GM19452 (cell line): Measurements from ENCODE around the gene AKR1C1.
"Not testable (repeated sequence)": the region's sequence is repeated elsewhere in the genome, so short reads cannot be mapped to it uniquely, and the experiment has no call there.

Experiments
- ATAC-seq: cut with Tn5 transposase; IDR thresholded peaks from one replicate; pipeline ENCODE4 v1.9.1; 2021; ENCODE audit not compliant: unreplicated experiment

The AKR1C1 gene

GRCh38 chr10:4982764-4983226, 19.6 kb downstream of the AKR1C1 start:
- no peak for ATAC-seq

GRCh38 chr10:4983615-4984216, 20.5 kb downstream of the AKR1C1 start:
- no peak for ATAC-seq

- no peak for ATAC-seq
Measured at GRCh38 chr10:4984223-4984622, 21.0 kb downstream of the AKR1C1 start.

GRCh38 chr10:4984971-4985594, 21.9 kb downstream of the AKR1C1 start:
- no peak for ATAC-seq

- not testable (repeated sequence) for ATAC-seq
Measured at GRCh38 chr10:4988000-4988641, 24.9 kb downstream of the AKR1C1 start.

GRCh38 chr10:4990217-4990616, 27.0 kb downstream of the AKR1C1 start:
- ATAC-seq: no peak

DNA sequence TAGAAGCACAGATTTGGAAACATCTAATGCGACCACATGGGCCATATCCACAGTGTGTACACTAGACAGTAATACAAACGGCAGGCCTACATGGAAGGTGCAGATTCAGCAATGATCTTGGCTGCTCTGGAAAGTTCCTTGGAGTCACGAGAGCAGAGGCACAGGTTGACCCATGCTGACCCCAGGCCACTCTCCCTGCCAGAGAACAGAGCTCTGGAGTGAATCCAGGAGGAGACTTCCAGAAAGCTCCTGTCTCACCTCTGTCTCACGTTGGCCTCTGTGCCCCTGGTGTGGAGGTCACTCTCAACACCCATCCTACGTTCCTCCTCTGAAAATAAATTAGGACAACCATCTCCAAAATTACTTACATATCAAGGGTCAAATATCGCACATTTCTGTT, 28.2 kb downstream of the AKR1C1 start:
- ATAC-seq: not testable (repeated sequence)

DNA sequence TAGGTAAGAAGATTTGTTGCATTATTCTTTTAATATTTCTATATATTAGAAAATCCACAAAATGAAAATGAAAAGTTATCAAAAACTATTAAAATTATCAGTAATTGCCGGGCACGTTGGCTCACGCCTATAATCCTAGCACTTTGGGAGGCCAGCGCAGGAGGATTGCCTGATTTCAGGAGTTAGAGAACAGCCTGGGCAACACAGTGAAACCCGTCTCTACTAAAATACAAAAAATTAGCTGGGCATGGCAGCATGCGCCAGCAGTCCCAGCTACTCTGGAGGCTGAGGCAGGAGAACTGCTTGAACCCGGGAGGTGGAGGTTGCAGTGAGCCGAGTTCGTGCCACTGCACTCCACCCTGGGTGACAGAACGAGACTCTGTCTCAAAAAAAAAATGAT, 29.3 kb downstream of the AKR1C1 start:
- ATAC-seq: not testable (repeated sequence)

DNA sequence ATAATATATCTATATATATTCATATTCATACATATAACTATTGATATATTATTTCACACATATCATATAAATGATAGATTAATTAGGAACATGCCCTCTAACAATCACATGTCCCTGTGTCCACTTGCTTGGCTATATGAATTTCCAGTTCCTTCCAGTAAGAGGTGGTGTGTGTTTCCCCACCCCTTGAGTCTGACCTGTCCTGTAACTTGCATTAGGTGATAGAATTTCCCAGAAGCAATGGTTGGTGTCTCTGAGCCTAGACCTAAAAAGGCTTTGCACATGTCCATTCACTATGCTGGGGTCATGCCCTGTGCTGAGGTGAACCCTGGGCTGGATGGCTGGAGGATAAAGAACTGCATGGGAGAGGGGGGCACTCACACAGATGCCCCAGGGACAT, 31.0 kb downstream of the AKR1C1 start:
- not testable (repeated sequence) for ATAC-seq

GRCh38 chr10:4998671-4999070, 35.5 kb downstream of the AKR1C1 start:
- no peak for ATAC-seq

- no peak for ATAC-seq
Measured at GRCh38 chr10:5002013-5002727, 39.0 kb downstream of the AKR1C1 start.

GRCh38 chr10:5003127-5004029, 40.2 kb downstream of the AKR1C1 start, which contains the start of gene AKR1C2:
Gene AKR1C2 (minus strand): TSS chr10:5003857. CDS start chr10:5003835, 22 bp downstream.
- not testable (repeated sequence) for ATAC-seq

- not testable (repeated sequence) for ATAC-seq
Measured at GRCh38 chr10:5004030-5004385, 40.8 kb downstream of the AKR1C1 start.

DNA sequence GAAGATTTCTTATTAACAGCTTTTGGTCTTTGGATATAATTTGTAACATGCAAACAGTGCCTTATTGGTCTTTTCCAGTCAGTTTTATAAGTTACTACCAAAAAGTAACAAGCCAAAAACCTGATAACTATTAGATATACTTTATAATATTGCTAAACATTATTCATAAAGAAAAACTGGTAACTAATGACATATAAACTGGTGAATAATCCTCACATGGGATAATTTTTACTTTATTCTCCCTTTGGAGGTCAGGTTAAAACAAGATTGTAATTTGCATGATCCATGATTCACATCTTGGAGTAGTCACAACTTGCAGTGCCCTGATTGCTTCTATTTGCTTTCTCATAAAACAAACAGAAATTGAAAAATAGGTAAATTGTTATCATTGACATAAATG, 41.3 kb downstream of the AKR1C1 start:
- ATAC-seq: not testable (repeated sequence)

DNA sequence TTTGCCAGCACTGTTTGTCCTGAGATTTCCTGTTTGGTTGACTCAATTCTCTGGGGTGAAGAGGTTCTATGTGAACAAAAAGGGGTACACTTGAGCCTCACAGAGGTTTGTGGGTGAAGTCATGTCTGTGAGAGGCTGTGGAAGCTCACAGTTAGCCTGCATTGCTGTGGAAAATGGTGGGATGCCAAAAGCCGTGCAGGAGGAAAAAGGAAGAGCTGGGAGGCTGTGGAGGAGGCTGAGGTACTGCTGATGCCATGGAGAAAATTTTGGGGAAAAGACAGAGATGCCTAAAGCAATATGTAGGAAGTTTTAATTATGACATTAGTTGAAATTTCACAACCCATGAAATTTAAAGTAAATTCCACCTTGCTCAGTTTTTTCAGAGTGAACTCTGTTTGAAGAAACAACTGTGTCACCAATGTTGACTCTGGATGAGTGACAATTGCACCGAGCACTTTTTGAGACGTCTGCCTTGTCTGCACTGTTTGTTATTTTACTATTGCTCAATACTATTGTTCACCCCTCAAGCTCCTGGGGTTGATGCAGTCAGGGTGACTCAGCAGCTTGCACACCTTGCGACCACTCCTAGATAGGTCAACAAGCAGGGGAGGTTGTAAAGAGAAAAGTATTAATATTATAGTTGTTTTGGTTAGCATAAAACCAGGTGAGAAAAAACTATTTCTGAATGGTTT, 45.8 kb downstream of the AKR1C1 start:
- not testable (repeated sequence) for ATAC-seq

DNA sequence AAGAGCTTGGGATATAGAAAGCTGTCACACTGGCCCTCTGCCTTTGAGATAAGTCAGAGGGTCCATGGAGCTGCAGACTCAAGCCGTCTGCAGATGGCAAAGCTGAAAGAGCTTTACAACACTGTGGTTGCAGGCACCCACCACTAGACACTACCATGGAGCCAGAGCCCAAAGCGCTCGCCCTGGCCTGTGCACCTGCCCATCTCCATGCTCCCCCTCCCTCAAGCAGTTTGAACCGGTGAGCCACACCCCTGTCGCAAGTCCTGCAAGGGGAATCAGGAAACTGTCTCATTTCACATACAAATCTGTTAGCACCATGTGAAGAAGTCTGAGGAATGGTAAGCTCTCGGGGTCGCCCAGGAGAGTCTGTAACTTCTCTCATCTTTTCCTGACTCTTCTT, 46.8 kb downstream of the AKR1C1 start:
- not testable (repeated sequence) for ATAC-seq

GRCh38 chr10:5011392-5011791, 48.2 kb downstream of the AKR1C1 start:
- not testable (repeated sequence) for ATAC-seq

GRCh38 chr10:5012595-5012994, 49.4 kb downstream of the AKR1C1 start:
- ATAC-seq: no peak

DNA sequence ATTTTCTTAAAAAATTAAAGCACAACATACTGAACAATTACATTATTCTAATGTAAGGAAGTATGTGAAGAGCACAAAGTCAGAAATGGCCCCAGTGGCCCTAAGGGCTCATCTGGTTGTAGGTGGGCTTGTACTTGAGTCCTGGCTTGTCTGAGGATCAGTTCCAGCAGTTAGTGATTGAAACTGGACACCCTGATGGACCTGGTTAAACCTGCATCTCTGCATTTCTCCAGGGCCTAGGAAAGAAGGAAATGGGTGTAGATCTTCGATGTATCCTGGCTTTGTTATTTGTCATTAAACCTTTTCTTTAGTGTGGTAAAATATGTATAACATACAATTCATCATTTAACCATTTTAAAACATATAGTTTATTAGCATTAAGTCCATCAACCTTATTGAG, 50.2 kb downstream of the AKR1C1 start:
- ATAC-seq: no peak
